GM12865 (cell line): ENCODE data around the gene PPARA.

Experiments
- DNase-seq: peaks from one replicate; pipeline ENCODE4 v3.0.0; 2010; ENCODE audit warnings: low read depth
- H3K4me3 ChIP-seq: 2 replicates; pipeline ENCODE4 v1.5.1; 2011; ENCODE audit warnings: mild to moderate bottlenecking, low read depth, low read length, control low read depth
- TF ChIP-seq, protein P1 (sequence below): IDR thresholded peaks from 2 replicates; pipeline ENCODE4 v1.5.1; 2011; ENCODE audit warnings: low read length, control low read depth, low read depth, inconsistent platforms; ENCODE audit not compliant: insufficient read depth; ENCODE audit errors: missing control alignments

Gene PPARA

DNA sequence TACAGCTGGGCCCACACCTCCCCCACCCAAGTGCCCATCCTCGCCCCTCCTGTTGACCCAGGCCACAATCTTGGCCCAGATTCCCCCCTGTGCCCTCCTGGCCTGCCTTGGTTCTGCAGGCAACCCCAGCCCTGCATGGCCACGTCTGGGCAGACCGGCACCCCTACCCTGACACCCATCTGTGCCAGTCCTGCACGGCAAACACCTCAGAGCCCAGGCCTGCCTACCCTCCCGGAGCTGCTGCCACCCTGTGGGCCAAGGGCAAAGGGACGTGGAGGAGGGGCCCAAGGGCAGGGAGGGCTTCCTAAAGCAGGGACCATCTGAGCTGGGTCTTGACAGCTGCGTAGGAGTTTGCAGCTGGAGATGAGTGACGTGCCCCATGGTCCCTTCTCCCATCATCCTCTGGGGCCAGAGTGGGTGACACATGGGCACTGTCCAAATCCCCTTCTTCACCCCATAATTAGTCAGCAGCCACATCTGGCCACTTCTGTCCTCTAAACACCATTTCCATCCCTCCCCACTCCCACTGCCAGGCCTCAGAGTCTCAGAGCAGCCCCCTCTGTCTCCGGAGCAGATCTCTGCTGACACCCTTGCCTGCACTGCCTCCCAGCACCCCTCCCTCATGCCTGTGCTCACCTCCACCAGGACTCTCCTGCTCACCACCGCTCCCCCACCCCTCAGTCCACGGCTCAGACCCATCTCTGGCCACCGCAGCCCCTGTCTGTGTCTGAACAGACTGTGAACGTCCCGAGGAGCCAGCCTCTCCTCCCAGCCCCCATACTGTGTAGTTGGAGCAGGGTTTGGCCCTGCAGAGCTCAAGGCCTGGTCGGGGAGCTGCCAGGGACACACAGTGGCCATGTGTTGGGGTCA lies 35.6 kb upstream of the PPARA start:
- TF ChIP-seq, protein P1, sequence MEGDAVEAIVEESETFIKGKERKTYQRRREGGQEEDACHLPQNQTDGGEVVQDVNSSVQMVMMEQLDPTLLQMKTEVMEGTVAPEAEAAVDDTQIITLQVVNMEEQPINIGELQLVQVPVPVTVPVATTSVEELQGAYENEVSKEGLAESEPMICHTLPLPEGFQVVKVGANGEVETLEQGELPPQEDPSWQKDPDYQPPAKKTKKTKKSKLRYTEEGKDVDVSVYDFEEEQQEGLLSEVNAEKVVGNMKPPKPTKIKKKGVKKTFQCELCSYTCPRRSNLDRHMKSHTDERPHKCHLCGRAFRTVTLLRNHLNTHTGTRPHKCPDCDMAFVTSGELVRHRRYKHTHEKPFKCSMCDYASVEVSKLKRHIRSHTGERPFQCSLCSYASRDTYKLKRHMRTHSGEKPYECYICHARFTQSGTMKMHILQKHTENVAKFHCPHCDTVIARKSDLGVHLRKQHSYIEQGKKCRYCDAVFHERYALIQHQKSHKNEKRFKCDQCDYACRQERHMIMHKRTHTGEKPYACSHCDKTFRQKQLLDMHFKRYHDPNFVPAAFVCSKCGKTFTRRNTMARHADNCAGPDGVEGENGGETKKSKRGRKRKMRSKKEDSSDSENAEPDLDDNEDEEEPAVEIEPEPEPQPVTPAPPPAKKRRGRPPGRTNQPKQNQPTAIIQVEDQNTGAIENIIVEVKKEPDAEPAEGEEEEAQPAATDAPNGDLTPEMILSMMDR, result no peak
- DNase-seq, result no peak
- no peak overlapping the region for H3K4me3 ChIP-seq

DNA sequence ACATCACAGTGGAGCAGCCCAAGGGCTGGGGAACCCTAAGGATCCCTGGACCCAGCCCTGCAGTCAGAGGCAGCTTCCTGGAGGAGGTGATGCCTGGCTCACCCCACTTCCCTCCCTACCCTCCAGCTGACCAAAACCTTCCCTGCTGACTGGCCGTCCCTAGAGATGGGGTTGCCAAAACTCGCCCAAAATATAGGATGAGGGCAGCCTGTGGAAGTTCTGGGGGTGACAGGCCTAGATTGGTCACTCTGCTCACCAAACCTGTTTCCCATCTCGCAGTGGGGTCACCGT lies 35.0 kb upstream of the PPARA start:
- H3K4me3 ChIP-seq, result no peak overlapping the region
- TF ChIP-seq, protein P1, result no peak
- no peak for DNase-seq

DNA sequence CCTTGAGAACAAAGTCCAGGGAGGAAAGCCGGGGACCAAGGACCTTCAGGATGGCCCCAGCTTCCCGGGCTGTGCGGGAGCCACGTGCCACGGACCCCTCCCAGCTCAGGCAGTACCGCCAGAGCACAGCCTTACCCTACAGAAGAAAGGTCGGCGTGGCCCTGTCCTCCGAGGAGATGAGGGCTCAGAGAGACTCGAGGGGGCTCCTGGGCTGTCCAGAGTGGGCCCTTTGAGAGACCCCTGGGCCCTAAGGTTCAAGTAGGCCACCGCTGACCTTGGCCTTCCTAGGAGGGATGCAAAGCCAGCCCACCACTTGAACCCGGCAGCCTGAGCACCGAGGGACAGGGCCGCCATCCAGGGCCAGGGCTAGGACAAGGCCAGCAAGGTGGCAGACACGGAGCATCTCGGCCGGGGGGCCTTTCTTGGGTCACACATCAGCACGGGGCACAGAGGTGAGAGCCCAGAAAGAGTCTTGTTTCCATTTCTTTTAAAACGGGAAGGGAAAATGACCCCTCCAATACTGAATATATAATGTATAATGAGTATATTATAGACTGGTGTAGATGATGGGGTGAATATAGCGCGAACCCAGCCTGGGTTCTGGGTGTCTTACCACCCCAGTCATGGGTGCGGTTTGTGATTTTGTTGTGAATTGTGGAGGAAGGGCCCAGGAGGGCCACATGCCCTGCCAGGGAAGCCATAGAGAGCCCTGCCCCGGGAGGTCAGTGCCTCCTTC lies 34.4 kb upstream of the PPARA start:
- no peak overlapping the region for H3K4me3 ChIP-seq
- TF ChIP-seq, protein P1, result no peak
- DNase-seq, result no peak

DNA sequence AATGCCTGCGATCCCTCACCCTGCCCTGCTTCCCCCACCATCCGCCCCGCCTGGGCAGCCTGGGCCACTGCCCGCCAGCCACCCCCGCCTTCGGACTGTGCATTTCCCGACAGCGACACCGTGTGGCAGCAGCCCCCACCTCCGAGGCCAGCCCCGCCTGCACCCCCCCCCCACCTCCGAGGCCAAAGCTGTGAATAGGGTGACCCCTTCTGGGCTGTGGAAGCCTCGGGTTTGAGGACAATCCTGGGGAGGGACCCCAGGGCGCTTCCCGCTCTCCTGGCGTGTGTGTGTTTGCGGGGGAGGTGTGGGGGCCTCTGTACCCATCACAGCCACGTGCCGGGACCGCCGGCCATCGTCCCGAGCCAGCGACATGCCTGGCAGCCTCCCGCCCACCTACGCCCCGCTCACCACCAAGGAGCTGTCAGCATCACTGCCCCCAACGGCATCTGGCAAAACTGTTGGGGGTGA lies 33.8 kb upstream of the PPARA start:
- TF ChIP-seq, protein P1, result peak; percentile 92
- DNase-seq, result peak; percentile 90
- no peak overlapping the region for H3K4me3 ChIP-seq

DNA sequence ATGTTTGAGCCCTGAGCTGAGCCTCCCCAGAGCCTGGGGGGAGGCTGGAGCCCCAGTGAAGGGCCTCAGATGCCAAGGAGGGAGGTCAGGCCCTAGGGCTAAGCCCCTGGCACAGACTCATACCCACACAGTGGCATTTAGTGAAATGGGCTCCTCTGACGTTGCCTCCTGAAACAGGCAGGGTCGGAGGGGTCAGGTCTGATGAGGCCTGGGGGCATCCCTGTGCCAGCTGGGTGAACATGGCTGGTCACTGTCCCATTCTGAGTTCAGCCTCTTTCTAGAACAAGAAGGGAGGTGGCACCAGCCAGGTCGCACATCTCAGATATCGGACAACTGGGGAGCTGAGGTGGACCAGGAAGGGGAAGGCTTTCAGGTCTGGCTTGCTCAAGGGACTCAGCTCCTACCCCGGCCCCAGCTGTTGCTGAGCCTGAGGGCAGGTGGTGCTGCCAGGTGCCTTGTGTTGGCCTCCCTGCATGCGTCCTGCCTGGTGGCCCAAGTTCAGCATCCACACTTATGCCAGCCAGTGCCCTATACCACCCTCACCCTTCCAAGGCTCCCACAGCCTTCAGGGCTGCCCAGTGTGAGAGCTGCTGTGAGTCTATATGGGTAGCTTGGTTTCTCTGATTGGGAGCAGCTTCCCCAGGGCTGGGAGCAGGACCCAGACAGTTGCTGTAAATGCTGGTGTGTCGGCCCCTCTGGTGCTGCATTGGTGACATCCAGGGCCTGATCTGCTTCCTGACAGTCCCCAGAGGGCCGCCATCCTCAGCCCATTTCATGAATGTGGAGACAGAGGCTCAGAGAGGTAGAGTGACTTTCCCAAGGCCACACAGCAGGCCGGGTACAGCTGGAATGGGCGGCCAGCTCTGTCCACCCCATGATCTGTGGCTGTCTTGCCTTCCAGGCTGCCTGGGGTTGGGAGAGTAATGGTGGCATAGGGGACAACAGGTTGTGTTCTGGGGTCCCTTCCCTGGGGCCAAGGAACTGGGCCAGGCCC lies 32.8 kb upstream of the PPARA start:
- no peak overlapping the region for H3K4me3 ChIP-seq
- no peak for DNase-seq
- TF ChIP-seq, protein P1, result no peak

DNA sequence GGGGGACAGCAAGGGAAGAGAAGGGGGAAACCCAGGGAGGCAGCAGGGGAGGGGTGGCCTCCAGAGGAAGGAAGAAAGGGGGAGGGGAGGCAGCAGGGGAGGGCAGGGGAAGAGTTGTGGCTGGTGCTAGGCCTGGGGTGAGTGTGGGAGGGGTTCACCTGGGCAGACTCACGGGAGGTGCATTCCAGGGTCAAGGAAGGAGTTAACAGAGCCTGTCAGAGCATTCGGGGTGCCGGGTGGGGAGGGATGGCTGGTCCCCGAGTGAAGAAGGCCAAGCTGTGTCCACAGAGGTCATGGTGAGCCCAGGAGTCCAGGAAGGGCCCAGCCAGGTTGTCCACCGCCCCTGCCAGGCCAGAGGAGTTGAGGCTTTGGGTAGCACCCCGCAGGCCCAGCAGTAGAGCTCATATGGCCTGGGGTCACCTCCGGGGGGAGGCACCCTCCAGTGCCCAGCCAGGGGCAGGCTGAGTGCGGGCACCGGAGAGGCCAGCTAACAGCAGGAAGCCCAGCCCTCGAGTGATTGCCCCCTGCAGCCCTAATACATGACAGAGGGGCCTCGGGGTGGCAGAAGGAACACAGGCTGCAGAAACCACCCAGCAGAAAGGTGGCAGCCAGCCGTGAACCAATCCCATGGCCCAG lies 31.1 kb upstream of the PPARA start:
- H3K4me3 ChIP-seq, result no peak overlapping the region
- DNase-seq, result no peak
- TF ChIP-seq, protein P1, result no peak
